HepG2 (cell line): ENCODE results near the gene VAV2. TPM values are rescaled to one million over a fixed set of nuclear protein-coding genes. Genes with fewer than 3 reads are reported as not detected.
A peak's percentile ranks its signal among the peaks of the same experiment; 100 is the strongest.

Experiments
- BRF2 ChIP-seq: sonication (generic); formaldehyde crosslinking; IDR thresholded peaks from 2 replicates; pipeline ENCODE4 v1.8.1; 2022; ENCODE audit warnings: mild to moderate bottlenecking, missing genetic modification reagents
- DMAP1 ChIP-seq: IDR thresholded peaks from 2 replicates; pipeline ENCODE4 v1.6.1; 2016
- ETS1 ChIP-seq: sonication (generic); formaldehyde crosslinking; IDR thresholded peaks from 2 replicates; pipeline ENCODE4 v1.4.0; 2020; ENCODE audit warnings: missing genetic modification reagents
- FOXJ3 ChIP-seq: sonication (generic); formaldehyde crosslinking; IDR thresholded peaks from 2 replicates; pipeline ENCODE4 v1.4.0; 2020; ENCODE audit warnings: missing genetic modification reagents, mild to moderate bottlenecking, borderline replicate concordance
- IKZF5 ChIP-seq: IDR thresholded peaks from 2 replicates; pipeline ENCODE4 v1.6.1; 2018; ENCODE audit warnings: missing genetic modification reagents, mild to moderate bottlenecking, missing compliant biosample characterization
- MAFG ChIP-seq: sonication (generic); formaldehyde crosslinking; IDR thresholded peaks from 2 replicates; pipeline ENCODE4 v1.5.1; 2020; ENCODE audit warnings: mild to moderate bottlenecking, missing genetic modification reagents
- NR2F6 ChIP-seq, 2 experiments: IDR thresholded peaks; 2 replicates each; pipeline ENCODE4 v1.6.1; 2016; ENCODE audit warnings: antibody characterized with exemption in 1 of 2, mild to moderate bottlenecking in 1 of 2
- RORA ChIP-seq: sonication (generic); formaldehyde crosslinking; IDR thresholded peaks from 2 replicates; pipeline ENCODE4 v1.5.0; 2020; ENCODE audit warnings: mild to moderate bottlenecking, missing genetic modification reagents, moderate library complexity
- SKI ChIP-seq: fragments of 450-650 bp; IDR thresholded peaks from one replicate; pipeline ENCODE4 v1.6.1; 2018; ENCODE audit warnings: mild to moderate bottlenecking; ENCODE audit not compliant: partially characterized antibody
- SKIL ChIP-seq: sonication (generic); formaldehyde crosslinking; IDR thresholded peaks from 2 replicates; pipeline ENCODE4 v1.8.0; 2022; ENCODE audit warnings: missing genetic modification reagents, mild to moderate bottlenecking, moderate library complexity, borderline replicate concordance
- SP140L ChIP-seq: sonication (generic); formaldehyde crosslinking; IDR thresholded peaks from 2 replicates; pipeline ENCODE4 v1.4.0; 2020; ENCODE audit warnings: missing genetic modification reagents, borderline replicate concordance
- TCF12 ChIP-seq, 2 experiments: fragments of 450-650 bp in 1 of 2; sonication (generic) in 1 of 2; formaldehyde crosslinking in 1 of 2; IDR thresholded peaks; 2 replicates each; pipeline versions ENCODE4 v1.6.1 to v1.8.0; 2017 to 2022; ENCODE audit warnings: antibody characterized with exemption in 1 of 2, mild to moderate bottlenecking in 1 of 2, missing genetic modification reagents in 1 of 2, moderate library complexity in 1 of 2
- ZBTB20 ChIP-seq: sonication (generic); formaldehyde crosslinking; IDR thresholded peaks from 2 replicates; pipeline ENCODE4 v1.8.1; 2023; ENCODE audit warnings: missing genetic modification reagents, low read depth, mild to moderate bottlenecking, borderline replicate concordance
- ZBTB37 ChIP-seq: sonication (generic); formaldehyde crosslinking; IDR thresholded peaks from 2 replicates; pipeline ENCODE4 v1.4.0; 2020; ENCODE audit warnings: mild to moderate bottlenecking, missing genetic modification reagents
- ZBTB38 ChIP-seq: sonication (generic); formaldehyde crosslinking; IDR thresholded peaks from 2 replicates; pipeline ENCODE4 v1.5.1; 2020; ENCODE audit warnings: mild to moderate bottlenecking, missing genetic modification reagents
- ZMYM3 ChIP-seq: sonication (generic); formaldehyde crosslinking; IDR thresholded peaks from 2 replicates; pipeline ENCODE4 v1.5.1; 2020; ENCODE audit warnings: mild to moderate bottlenecking, missing genetic modification reagents
- ZNF256 ChIP-seq: sonication (generic); formaldehyde crosslinking; conservative IDR thresholded peaks from 2 replicates; pipeline ENCODE4 v1.4.0; 2020; ENCODE audit warnings: missing genetic modification reagents
- ZNF260 ChIP-seq: sonication (generic); formaldehyde crosslinking; IDR thresholded peaks from 2 replicates; pipeline ENCODE4 v1.4.0; 2020; ENCODE audit warnings: missing genetic modification reagents, low read depth, mild to moderate bottlenecking, borderline replicate concordance
- ZNF644 ChIP-seq: IDR thresholded peaks from 2 replicates; pipeline ENCODE4 v1.6.1; 2016; ENCODE audit warnings: low read depth
- ZNF709 ChIP-seq: sonication (generic); formaldehyde crosslinking; IDR thresholded peaks from 2 replicates; pipeline ENCODE4 v1.5.0; 2020; ENCODE audit warnings: mild to moderate bottlenecking, missing genetic modification reagents
- ZNF766 ChIP-seq: sonication (generic); formaldehyde crosslinking; IDR thresholded peaks from 2 replicates; pipeline ENCODE4 v1.5.0; 2020; ENCODE audit warnings: missing genetic modification reagents, borderline replicate concordance
- ZNF816 ChIP-seq: sonication (generic); formaldehyde crosslinking; IDR thresholded peaks from 2 replicates; pipeline ENCODE4 v1.8.0; 2022; ENCODE audit warnings: missing genetic modification reagents, mild to moderate bottlenecking, borderline replicate concordance
- polyA plus RNA-seq, 8 experiments: library from polyadenylated mRNA; depleted of rRNA in 3 of 8; stranded (reverse) in 7 of 8; unstranded in 1 of 8; fragments of >200 nt; fragmentation: Illumina TruSeq in 4 of 8; extraction: Trizol in 4 of 8; gene quantifications; 2 replicates each; pipeline versions ENCODE4 v1.2.1 to v1.2.3, GENCODE V29; 2011 to 2016; ENCODE audit warnings: low read depth in 4 of 8, missing spikeins in 1 of 8, mixed read lengths in 1 of 8; ENCODE audit not compliant: insufficient read depth in 1 of 8
- total RNA-seq, 5 experiments: library from RNA; depleted of rRNA; stranded (reverse); fragments of >200 nt; fragmentation: Illumina TruSeq; extraction: Trizol; gene quantifications; 2 replicates each; pipeline ENCODE4 v1.2.3, GENCODE V29; 2016; ENCODE audit warnings: low read depth in 1 of 5

Gene VAV2
- total and polyA plus RNA-seq, 2 of the 13 experiments (the other 11 are each of a cell fraction or from before 2014, with no cell fraction given) = 22.5 to 22.9 TPM

- TF ChIP-seq SP140L (CRISPR knock-in tag) = peak; percentile 54; the same call in 1 of the 2 replicates
- no peak for TF ChIP-seq ZNF260 (CRISPR knock-in tag)
- peak; percentile 53; the same call in 1 of the 2 replicates for TF ChIP-seq ZBTB37 (CRISPR knock-in tag)
- TF ChIP-seq MAFG = no peak
- TF ChIP-seq SKI = peak; percentile 76
- no peak for TF ChIP-seq ZNF256 (CRISPR knock-in tag)
- TF ChIP-seq ZNF709 (CRISPR knock-in tag) = no peak
- peak; percentile 44; the same call in 1 of the 2 replicates for TF ChIP-seq IKZF5 (CRISPR knock-in tag)
- TF ChIP-seq ETS1 (CRISPR knock-in tag) = no peak
- TF ChIP-seq ZNF644 (CRISPR knock-in tag) = peak; percentile 77
- no peak for TF ChIP-seq TCF12 (IDR thresholded peaks at IDR 0.05)
- peak; percentile 70; the same call in 1 of the 2 replicates for TF ChIP-seq TCF12 (CRISPR knock-in tag; IDR thresholded peaks at IDR 0.05)
- no peak for TF ChIP-seq BRF2 (CRISPR knock-in tag)
- TF ChIP-seq RORA (CRISPR knock-in tag) = no peak
- peak; percentile 78 for TF ChIP-seq DMAP1 (CRISPR knock-in tag)
- peak; percentile 38; the same call in 1 of the 2 replicates for TF ChIP-seq ZNF766 (CRISPR knock-in tag)
- TF ChIP-seq SKIL = peak; percentile 49; the same call in 1 of the 2 replicates
- peak; percentile 74; the same call in 1 of the 2 replicates for TF ChIP-seq ZBTB38 (CRISPR knock-in tag)
- peak; percentile 72; the same call in 1 of the 2 replicates for TF ChIP-seq ZMYM3 (CRISPR knock-in tag)
- TF ChIP-seq ZNF816 = peak; percentile 69; the same call in 1 of the 2 replicates
- TF ChIP-seq FOXJ3 (CRISPR knock-in tag) = peak; percentile 82
- peak; percentile 60; the same call in 1 of the 2 replicates for TF ChIP-seq ZBTB20
- TF ChIP-seq NR2F6 (IDR thresholded peaks at IDR 0.05) = peak; percentile 79
- TF ChIP-seq NR2F6 (CRISPR knock-in tag; IDR thresholded peaks at IDR 0.05) = peak; percentile 89
These were observed 277.4 kb downstream of the VAV2 start (continued) for GRCh38 chr9:133714606-133715294.
